ENCODE results near the gene TEX11.
"Not testable (repeated sequence)": the region's sequence is repeated elsewhere in the genome, so short reads cannot be mapped to it uniquely, and the experiment has no call there.

DNA sequence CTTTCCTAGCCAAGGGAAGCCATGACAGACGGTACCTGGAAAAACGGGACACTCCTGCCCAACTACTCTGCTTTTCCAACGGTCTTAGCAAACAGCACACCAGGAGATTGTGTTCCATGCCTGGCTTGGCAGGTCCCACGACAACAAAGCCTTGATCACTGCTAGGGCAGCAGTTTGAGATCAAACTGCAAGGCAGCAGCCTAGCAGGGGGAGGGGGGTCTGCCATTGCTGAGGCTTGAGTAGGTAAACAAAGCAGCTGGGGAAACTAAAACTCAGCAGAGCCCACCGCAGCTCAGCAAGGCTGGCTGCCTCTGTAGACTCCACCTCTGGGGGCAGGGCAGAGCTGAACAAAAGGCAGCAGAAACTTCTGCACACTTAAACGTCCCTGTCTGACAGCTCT, 18.1 kb downstream of the TEX11 start:
- TF ChIP-seq, protein P1, sequence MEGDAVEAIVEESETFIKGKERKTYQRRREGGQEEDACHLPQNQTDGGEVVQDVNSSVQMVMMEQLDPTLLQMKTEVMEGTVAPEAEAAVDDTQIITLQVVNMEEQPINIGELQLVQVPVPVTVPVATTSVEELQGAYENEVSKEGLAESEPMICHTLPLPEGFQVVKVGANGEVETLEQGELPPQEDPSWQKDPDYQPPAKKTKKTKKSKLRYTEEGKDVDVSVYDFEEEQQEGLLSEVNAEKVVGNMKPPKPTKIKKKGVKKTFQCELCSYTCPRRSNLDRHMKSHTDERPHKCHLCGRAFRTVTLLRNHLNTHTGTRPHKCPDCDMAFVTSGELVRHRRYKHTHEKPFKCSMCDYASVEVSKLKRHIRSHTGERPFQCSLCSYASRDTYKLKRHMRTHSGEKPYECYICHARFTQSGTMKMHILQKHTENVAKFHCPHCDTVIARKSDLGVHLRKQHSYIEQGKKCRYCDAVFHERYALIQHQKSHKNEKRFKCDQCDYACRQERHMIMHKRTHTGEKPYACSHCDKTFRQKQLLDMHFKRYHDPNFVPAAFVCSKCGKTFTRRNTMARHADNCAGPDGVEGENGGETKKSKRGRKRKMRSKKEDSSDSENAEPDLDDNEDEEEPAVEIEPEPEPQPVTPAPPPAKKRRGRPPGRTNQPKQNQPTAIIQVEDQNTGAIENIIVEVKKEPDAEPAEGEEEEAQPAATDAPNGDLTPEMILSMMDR (IDR thresholded peaks at IDR 0.05), result not testable (repeated sequence)
- not testable (repeated sequence) for TF ChIP-seq POLR2AphosphoS5 (IDR thresholded peaks at IDR 0.05)
